Uterus (tissue), 2 donors: Measurements from ENCODE around the gene EYS.

Experiments
- POLR2A ChIP-seq, 2 donors: fragments of 450-650 bp; IDR thresholded peaks; one replicate each; pipeline ENCODE4 v1.6.1; 2016; ENCODE audit warnings: antibody characterized with exemption in 2 of 2, mild to moderate bottlenecking in 1 of 2, moderate library complexity in 1 of 2
- TF ChIP-seq, protein P1 (sequence below), 4 experiments: fragments of 200-600 bp in 2 of 4; fragments of 450-650 bp in 2 of 4; sonication (generic) in 2 of 4; IDR thresholded peaks; one replicate each; pipeline ENCODE4 v1.5.1; 2016 to 2019; ENCODE audit warnings: antibody characterized with exemption in 4 of 4, mild to moderate bottlenecking in 2 of 4, moderate library complexity in 1 of 4

DNA sequence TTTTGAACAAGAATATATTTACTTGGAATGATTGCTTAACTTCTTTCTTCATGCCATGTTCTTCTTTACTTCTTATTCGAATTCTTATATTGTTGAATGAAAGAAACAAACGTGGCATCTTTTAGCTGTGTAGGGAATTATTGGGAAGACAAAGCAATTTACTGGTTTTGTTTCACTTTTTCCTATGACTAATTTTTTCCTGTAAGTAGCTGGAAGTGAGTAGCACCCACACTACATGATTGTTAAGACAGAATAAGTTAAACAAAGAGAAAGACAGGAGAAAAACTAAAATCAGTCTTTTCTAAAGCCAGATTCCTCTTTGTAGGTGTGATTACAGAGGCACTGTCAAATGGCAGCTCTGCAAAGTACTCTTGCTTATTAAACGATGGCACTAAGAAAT, 593.4 kb downstream of the EYS start:
- no peak for TF ChIP-seq POLR2A (IDR thresholded peaks at IDR 0.05)
- TF ChIP-seq, protein P1, sequence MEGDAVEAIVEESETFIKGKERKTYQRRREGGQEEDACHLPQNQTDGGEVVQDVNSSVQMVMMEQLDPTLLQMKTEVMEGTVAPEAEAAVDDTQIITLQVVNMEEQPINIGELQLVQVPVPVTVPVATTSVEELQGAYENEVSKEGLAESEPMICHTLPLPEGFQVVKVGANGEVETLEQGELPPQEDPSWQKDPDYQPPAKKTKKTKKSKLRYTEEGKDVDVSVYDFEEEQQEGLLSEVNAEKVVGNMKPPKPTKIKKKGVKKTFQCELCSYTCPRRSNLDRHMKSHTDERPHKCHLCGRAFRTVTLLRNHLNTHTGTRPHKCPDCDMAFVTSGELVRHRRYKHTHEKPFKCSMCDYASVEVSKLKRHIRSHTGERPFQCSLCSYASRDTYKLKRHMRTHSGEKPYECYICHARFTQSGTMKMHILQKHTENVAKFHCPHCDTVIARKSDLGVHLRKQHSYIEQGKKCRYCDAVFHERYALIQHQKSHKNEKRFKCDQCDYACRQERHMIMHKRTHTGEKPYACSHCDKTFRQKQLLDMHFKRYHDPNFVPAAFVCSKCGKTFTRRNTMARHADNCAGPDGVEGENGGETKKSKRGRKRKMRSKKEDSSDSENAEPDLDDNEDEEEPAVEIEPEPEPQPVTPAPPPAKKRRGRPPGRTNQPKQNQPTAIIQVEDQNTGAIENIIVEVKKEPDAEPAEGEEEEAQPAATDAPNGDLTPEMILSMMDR (IDR thresholded peaks at IDR 0.05), result no peak
